Stimulated activated CD4-positive, alpha-beta T cell treated with anti-CD3 and anti-CD28 coated beads, Interleukin-15, amount 100 ng/mL, for 1 hour (primary cell): ENCODE data around the gene CISTR.
"Not testable (repeated sequence)": the region's sequence is repeated elsewhere in the genome, so short reads cannot be mapped to it uniquely, and the experiment has no call there.

Experiments used
- DNase-seq, 2 donors: peaks; one replicate each; pipeline ENCODE4 v3.0.0-alpha.2; 2020; ENCODE audit warnings: low read depth in 1 of 2, low spot score in 1 of 2

Gene CISTR

DNA sequence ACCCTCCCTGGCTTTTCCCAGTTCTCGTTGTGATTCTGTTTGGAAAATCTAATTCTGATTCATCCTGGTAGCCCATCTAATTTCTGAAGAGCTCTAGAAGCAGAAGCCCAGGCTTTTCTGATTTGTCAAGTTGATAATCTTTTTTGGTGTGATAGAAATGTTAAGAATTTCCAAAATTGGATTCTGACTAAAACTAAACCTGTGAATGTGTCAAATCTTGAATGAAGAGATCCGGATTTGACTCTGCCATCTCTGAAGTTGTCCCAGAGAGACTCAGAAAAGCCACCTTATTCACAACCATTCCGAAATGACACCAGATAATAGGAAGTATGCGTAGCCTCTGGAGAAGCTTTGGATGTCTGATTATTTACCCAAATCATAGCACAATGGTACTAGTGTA is 12.8 kb upstream of the CISTR start:
- no peak for DNase-seq

DNA sequence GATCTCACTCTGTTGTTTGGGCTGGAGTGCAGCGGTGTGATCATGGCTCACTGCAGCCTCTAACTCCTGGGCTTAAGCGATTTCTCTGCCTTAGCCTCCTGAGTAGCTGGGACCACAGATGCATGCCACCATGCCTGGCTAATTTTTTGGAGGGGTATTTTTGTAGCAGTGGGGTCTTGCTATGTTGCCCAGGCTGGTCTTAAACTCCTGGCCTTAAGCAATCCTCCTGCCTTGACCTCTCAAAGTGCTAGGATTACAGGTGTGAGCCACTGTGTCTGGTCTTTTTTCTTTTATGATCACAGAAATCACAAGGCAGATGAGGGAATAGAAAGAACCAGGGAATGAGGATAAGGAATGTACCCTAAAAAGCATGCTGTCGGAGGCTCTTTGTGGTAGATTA is 11.0 kb upstream of the CISTR start:
- DNase-seq, result not testable (repeated sequence)

DNA sequence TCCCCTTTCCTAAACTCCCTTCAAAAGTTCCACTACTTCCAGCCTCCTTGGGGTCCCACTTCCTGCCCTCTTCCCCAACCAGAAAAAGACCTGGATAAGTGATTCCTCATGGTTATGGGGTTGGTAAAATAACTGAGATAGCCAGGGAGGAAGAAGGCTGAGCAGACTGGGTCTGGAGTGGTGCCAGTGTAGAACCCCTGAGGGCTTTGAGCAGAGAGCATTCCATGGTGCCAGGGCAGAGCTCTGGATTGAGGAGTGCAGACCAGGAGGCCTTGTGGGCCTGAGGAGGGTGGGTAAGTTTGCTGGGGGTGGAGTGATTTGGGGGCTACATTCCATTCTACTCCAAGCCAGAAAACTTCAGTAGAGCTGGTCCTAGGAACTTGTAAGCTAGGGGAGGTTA is 9.5 kb upstream of the CISTR start:
- DNase-seq, result no peak

DNA sequence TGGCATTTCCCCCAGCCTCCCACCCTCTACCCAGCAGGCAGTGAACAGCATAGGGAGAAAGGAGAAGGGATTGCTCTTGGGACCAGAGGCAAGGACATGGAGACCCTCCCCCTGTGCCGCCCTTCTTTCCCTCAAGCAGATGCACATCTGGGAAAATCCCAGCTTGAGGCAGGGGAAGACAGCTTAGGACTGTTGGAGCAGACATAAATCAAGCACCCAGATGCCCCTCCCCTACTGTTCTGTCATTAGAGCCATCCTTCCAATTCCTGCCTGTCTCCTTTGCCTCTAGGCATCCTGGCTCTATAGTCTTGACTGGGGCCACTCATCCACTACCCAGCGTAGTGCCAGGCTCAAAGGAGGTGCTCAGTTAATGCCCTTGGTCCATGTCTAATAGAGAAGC is 7.5 kb upstream of the CISTR start:
- DNase-seq, result no peak

DNA sequence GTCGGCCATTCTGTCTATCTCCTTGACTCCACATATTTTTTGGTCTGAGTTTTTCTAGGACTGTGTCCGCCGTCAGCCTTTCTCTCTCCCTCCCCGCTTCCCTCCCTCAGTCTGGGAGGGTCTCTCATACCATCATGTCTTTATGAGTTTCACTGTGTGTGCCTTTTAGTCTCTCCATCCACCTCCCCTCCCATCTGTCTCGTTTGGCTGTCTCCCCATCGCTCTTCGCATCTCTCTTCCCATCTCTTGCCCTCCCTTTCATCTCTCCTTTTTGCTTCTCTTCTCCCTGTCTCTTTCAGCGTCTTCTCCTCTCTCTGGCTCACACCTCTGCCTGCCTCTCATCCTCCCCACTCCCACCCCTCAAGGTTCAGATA is 6.9 kb upstream of the CISTR start:
- no peak for DNase-seq

DNA sequence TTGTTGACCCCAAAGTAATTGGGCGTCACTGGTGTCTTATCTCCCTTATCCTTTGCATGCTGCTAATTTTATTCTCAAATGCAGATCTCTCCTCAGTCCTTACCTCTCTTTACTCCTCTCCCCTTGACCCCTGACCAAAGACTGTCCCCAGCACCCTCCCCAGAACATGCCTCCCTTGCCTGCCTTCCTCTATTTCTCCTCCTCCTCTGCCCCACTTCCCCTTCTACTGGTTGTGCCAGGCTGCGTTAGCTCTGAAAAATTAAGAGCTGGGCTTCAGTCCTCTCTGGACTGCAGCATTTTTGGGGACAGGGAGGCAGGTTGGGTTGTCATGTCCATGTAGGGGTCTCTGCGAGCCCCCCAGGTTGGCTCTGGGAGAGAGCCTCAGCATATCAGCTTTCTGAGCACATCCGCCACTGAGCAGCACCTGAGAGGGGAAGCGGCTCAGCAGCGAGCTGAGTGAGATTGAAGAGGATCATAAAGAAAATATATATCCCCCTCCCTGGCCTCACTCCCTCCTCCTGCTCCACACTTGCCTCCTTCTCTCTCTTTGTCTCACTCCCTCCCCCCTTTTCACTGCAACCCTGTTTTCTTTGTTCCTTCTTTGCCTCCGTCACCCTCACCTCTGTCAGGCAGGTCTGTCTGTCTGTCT is 6.4 kb upstream of the CISTR start:
- no peak for DNase-seq

DNA sequence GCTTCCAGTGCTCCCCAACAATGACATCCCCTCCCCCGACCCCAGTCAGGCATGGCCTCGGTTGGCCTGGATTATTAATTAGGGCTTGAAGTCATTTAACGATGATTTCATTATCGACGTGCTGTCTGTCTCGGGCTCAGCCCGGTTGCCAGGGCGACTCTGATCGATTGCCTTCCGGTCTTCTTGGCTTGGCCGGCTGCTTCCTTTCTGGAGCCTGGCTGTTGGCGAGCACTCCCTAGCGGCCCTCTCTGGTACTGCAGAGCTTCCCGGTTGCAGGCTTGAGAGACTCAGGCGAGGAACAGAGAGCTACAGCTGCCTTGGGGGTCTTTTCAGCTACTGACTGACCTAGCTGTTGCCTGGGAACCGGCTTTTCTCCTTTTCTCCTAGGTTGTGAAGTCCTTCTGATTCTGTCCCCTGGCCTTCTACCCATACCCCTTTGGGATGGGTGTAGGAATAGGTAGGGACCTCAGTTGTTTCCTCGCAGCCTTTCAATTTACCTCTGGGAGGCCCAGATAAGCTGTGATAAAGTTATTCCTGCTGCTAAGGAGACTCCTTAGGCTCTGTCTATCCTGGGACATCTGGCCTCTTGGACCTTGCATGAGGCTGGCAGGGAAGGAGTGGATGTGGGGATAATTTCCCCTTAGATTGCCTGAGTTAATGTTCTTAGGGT is 5.5 kb upstream of the CISTR start:
- DNase-seq, result peak; percentile 49 to 71

DNA sequence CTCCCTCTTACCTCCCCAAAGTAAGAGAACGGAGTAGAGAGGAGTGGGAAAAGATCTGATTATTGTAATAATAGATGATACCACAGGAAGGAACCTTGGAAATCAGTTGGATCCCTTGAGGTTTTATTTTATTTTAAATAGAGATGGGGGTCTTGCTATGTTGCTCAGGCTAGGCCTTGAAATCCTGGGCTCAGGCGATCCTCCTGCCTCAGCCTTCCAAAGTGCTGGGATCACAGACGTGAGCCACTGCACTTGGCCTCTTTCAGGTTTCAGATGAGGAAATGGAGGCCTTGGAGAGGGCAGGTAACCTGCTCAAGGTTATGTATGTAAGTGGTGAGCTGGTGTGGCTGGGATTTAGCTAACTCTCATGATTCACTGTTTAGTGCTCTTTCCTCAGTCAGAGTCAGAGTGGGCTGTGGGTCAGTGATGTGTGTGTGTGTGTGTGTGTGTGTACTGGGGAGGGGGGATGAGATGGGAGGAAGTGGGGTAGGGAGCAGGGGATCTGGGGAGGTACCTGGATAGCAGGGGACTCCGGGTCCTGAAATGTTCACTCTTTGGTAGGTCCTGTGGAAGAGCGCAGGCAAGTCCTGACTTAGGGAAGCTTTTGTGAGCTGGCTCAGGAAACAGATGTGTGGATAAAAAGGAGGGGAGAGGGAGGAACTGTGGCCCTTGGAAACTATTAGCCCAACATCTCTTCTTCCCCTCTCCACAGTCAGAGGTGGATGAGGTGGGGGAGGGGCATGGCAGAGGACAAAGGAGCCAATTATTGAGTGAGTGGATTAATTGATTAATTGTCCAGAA is 4.7 kb upstream of the CISTR start:
- no peak for DNase-seq

DNA sequence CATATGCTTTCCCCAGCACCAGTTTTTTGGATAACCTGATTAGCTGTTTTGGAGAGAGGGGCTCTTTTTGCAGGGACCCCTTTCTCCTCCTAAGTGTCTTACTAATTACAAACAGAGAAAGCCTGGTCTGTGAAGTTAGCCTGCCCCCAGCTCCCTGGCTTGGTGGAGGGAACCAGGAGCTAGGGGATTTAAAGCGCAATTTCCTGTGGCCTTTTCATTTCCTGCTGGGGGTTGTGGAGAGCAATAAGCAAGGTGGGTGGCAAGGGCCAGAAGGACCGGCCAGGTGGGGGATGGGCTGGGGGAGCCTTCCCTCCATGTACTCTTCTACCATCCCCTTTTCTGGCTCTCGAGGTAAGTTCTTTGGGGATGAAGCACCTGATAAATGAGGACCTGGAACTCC is 4.1 kb upstream of the CISTR start:
- DNase-seq, result no peak

DNA sequence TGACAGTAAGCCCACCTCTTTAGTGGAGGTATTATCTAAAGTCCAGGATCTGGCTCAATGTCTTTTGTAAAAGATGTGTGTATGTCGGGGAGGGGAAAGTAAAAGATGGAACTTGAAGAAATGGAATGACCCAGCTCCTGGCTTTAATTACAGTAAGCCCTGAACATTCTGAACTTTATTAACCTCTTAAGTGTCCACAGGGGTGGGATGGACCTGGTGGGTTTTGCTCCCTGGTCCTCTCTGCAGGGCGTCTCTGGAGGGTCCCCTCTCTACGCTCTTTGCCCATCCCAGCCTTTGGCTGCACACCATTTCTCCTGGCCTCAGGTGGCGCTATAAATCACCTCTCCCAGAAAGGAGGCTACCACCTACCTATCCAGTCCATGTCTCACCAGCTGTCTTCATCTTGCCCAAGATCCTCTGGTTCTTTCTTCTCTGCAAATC is 3.7 kb upstream of the CISTR start:
- DNase-seq, result no peak

DNA sequence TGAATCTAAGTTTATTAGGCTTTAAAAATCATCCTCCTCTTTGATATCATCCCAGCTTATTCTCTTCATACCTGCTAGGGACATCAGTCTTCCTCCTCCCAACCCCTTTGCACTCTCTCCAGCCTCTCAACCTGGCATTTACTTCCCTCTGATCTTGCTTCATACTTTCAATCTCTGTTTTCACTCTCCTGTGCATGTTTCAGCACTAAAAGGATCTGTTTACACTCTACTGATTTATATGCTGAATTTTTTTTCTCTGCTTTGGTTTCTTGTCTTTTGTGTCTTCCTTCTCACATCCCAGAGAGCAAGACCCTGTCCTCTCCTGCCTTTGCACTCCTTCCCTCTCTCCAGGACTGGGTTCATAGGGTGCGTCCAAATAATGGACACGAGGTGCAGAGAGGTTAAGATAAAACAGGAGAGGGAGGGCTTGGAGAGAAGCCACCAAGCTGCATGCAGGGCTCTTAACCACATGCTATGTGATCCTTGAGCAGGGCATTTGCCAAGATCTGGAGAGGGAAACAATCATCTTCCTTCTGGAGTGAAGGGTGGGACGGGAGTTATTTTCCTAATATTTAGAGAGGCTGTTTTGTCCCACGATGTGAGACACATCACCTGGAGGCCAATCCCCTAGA is 3.0 kb upstream of the CISTR start:
- DNase-seq, result no peak

DNA sequence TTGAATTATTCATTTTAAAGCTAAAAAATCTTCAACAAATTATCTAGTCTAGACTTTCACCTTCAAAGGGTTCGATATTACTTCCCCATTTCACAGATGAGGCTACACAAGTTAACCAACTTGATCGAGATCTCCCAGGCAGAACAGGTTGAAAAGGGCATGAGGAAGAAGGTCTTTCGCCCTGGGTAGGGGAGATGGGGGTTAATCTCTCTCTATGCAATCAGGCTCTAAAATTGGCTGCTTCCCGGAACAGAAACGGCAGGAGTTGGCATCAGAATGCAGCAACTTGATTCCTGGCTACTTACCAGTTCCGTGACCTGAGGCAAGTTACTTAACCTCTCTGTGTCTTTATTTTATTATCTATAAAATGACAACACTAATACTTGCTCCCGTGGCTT is 2.4 kb upstream of the CISTR start:
- no peak for DNase-seq

DNA sequence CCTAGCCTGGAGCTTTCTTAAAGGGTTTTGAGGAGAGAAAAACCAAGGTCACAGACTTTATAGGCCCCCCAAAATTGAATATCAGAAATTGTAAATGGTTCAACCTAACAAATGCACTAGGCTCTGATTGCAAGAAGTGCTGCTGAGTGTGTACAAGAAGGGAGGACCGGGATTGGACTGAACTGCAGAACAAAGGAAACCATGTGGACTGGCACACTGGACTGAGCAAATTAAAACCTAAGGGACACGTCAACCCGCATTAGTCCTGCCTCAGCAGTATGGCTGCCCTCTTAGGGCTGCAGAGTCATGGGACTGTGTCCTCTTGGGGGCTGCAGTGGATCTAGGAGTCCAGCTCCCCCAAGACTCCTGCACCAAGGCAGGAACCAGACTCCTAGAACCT is 842 bp upstream of the CISTR start:
- no peak for DNase-seq

DNA sequence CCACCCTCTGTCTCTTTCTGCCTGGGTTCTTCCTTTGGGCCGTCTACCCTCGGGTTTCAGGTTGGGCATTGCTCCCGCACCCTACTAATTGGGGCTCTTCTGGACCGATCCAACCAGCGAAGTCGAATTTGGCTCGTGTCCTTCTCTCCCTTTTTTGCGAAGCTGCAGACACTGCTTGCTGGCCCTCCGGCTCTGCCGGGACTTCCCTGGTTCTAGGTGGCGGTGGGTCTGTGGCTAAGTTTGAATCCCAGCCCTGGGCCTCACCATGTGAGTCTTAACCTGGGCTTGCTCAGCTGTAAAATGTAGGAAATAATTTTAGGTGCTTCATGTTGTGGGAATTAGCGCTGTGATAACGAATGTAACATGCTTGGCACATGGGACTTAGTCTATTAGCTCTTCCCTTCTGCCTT is 418 bp upstream of the CISTR start:
- no peak for DNase-seq

DNA sequence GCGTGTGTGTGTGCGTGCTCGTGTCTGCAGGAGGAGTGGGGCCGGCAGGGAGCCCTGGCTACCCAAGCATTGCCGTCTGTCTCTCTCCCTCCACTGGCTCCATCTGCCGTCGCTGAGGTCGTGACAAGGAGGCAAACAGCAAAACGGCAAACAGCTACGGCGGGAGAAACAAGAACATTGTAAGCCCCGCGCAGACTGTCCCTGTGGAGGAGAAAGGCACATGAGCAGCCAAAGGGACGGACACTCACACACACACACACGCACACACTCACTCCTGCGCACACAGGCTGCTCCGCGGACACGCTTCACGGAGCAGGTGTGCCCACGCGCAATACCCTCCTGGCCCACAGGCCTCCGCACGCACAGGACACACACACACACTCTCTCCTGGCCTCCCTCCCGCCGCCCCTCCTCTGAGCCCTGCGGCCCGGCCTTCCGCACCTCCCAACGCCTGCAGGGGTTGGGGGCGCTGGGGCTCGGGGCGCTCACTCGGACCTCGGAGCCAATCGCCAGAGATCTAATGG is 905 bp downstream of the CISTR start:
- DNase-seq, result no peak

DNA sequence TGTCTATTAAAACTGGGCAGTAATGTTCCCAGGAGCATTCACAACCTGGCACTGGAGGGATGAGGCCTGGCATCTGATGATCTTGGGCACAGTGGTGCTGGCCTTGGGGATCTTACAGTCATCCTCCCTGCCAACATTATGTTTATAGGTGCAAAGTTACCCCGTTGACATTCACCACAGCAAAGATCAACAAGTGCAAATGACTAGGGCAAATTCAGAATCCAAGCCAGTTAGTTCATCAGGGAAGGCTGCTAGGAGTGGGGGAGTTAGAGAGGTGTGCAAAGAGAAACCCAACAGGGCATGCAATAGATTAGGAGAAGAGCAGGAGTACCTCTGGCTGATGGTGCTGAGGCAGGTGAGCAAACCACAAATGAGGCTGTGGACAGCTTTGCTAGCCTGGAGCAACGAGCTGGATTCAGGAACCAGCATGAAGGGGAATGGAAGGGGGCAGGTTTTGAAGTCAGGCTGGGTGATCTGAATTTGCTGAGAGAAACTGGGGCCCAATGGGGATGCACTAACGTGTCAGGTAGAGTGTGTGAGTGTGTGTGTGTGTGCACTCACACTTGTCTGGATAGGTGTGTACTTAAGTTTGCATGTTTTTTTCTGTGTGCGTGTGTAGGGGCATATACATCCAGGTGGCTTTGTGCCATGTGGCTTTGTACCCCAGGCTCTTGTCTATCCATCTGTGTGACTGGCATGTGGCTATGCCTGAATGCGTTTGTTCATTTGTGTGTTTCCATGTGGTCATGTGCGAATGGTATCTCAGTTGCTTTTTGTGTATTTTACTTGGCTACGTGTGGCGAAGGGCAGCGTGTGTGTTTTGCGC is 1.6 kb downstream of the CISTR start:
- no peak for DNase-seq

DNA sequence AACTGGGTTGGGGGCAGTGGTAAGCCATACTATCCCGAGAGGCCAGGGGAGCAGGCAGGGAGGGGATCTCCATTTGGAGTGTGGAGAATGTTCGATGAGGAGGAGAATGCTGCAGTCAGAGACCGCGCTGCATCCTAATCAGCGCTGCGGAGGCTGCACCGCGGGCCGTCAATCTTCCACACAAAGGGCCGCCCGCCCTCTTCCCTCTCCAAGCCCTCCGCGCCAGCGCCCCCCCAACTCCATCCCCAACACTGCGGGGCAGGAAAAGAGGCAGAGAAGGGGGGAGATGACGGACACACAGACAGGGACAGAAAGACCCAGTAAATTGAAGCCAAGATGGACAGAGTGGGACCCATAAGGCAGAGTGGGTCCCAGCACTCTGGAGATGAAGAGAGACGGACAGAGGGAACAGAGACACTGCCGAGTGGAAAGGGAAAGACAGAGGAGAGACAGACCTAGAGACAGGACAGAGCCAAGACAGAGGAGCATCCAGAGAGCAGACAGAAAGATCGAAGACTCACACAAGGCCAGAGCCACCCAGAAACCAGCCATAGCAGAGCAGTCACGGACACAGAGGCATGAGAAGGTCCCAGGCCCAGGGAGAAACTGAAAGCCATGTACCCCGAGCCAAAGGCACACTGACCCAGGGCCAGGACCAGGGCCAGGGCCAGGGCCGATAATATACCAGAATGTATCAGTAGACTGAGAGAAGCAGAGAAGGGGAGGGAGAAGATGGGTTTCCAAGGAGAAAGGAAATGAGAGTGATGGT is 3.5 kb downstream of the CISTR start:
- no peak for DNase-seq

DNA sequence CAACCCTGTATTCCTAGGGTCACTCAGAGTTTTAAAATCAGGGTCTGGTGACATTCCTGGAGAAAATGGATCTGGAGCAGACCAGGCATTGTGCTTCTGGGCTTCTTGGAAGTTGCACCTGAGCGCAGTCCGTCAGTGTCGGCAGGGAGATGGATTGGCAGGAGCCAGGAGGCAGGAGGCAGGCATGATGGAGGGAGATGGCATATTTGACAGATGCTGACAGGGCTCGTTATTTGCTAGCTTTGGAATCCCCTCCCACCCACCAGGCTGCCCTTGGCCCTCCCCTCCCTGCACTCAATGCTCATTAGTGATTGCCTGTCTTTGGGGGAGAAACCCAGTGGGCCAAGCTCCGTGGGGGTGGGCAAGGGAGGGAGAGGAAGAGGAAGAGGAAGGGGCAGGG is 4.7 kb downstream of the CISTR start:
- no peak for DNase-seq

DNA sequence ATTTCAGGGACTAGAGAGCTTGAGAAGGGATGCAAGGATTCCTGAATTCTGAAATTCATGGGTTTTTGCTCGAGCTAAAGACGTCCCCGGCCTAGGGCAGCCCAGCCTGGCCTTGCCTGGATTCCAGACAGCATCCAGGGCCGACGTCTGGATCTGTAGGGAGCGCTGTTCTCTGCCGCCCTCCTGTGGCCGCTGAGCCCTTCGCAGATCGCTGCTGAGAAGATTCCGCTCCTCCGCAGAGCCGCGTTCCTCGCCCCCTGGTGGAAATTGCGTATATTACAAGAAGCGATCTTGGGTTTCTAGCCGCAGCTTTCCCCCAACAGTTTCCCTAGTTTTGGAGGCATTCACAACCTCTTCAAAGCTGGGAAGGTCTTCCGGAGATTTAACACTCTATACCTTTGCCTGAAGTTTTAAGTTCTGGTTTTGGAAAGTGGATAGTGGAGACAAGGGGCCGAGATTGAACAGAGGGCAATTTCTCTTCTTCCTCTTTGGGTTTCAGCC is 5.1 kb downstream of the CISTR start:
- peak; percentile 67 to 75 for DNase-seq

DNA sequence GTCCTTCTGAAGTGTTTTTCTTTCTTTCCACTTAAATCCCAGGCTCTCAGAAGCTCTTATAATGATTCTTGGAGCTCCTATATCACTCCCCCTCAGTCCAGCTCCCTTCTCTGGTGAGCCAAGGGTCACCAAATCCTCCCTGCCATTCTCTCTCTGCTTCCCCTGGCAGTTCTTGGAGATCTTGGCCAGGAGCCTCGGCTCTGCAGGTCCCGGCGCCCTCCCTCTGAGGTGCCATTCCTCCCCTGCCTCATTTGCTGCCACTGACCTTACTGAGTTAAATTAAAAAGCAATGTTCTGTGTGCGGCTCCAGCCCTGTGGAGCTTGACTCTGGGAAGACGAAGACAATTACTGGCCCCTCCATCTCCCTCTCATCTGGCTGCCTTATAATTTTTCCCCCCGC is 7.0 kb downstream of the CISTR start:
- DNase-seq, result no peak
